H1 (cell line): ENCODE data around the gene TRMT10A. TPM values are rescaled to one million over a fixed set of nuclear protein-coding genes. Genes with fewer than 3 reads are reported as not detected.

Source experiments
- CTCF ChIA-PET: fragments of 300-600 bp; sonication (Branson Sonifier 250); formaldehyde crosslinking; loops from one replicate; lab custom pipeline; 2021; ENCODE audit not compliant: partially characterized antibody; lab: Charles Lee
- POLR2A ChIA-PET: fragments of 300-600 bp; sonication (Branson Sonifier 250); formaldehyde crosslinking; loops from one replicate; lab custom pipeline; 2021; ENCODE audit warnings: inconsistent platforms; ENCODE audit not compliant: partially characterized antibody; lab: Charles Lee
- DNase-seq, 2 experiments: peaks; one replicate each; pipeline versions ENCODE4 v3.0.0 to v3.0.0-alpha.2; 2010 to 2022; ENCODE audit warnings: low spot score in 2 of 2, low read depth in 1 of 2, mixed read lengths in 1 of 2
- FAIRE-seq: peaks from 2 replicates; lab custom pipeline; 2011; peaks lifted over from hg19 to GRCh38; lab: Jason Lieb, UNC
- H2AFZ ChIP-seq: 2 replicates; pipeline ENCODE4 v1.8.1; 2012; ENCODE audit warnings: low read length, inconsistent platforms
- H2AK5ac ChIP-seq: 2 replicates; pipeline ENCODE4 v1.6.1; 2013; ENCODE audit warnings: low read depth, low read length
- H2BK120ac ChIP-seq: replicated peaks from 2 replicates; pipeline ENCODE3; 2013; ENCODE audit warnings: low read depth, low read length, inconsistent platforms
- H2BK12ac ChIP-seq: 2 replicates; pipeline ENCODE4 v1.6.1; 2013; ENCODE audit warnings: low read depth, low read length
- H2BK15ac ChIP-seq: 2 replicates; pipeline ENCODE4 v1.6.1; 2013; ENCODE audit warnings: low read length
- H2BK20ac ChIP-seq: 2 replicates; pipeline ENCODE4 v1.6.1; 2013; ENCODE audit warnings: low read length
- H2BK5ac ChIP-seq: 2 replicates; pipeline ENCODE4 v1.6.1; 2013; ENCODE audit warnings: low read depth, low read length
- H3K14ac ChIP-seq: 2 replicates; pipeline ENCODE4 v1.6.1; 2013; ENCODE audit warnings: inconsistent platforms; ENCODE audit not compliant: insufficient read length
- H3K18ac ChIP-seq: 2 replicates; pipeline ENCODE4 v1.6.1; 2013; ENCODE audit warnings: low read length; ENCODE audit errors: extremely low read depth
- H3K23ac ChIP-seq: 2 replicates; pipeline ENCODE4 v1.6.1; 2013; ENCODE audit warnings: inconsistent platforms; ENCODE audit not compliant: insufficient read length
- H3K23me2 ChIP-seq: 2 replicates; pipeline ENCODE4 v1.6.1; 2013; ENCODE audit warnings: low read depth, low read length
- H3K27ac ChIP-seq: 2 replicates; pipeline ENCODE4 v1.6.1; 2011; ENCODE audit warnings: low read depth, low read length, inconsistent platforms
- H3K27me3 ChIP-seq, 4 experiments: replicated peaks in 1 of 4; 1 replicate in 1 of 4; 2 replicates in 3 of 4; pipeline versions ENCODE4 v1.6.1 to v1.8.1; 2011 to 2013; ENCODE audit warnings: low read length in 3 of 4, mild to moderate bottlenecking in 3 of 4, inconsistent platforms in 2 of 4, mixed read lengths in 2 of 4, moderate library complexity in 1 of 4; ENCODE audit not compliant: control insufficient read depth in 3 of 4, insufficient read depth in 3 of 4; ENCODE audit errors: extremely low read depth in 1 of 4
- H3K36me3 ChIP-seq, 4 experiments: 2 replicates each; pipeline versions ENCODE4 v1.6.1 to v1.8.1; 2011 to 2013; ENCODE audit warnings: mild to moderate bottlenecking in 4 of 4, low read length in 3 of 4, moderate library complexity in 2 of 4, control low read depth in 1 of 4, inconsistent platforms in 1 of 4; ENCODE audit not compliant: insufficient read depth in 4 of 4, control insufficient read depth in 2 of 4
- H3K4ac ChIP-seq: replicated peaks from 2 replicates; pipeline ENCODE3; 2013; ENCODE audit warnings: low read length, low read depth, mixed read lengths, inconsistent platforms; ENCODE audit not compliant: insufficient read length
- H3K4me1 ChIP-seq, 4 experiments: replicated peaks in 1 of 4; 1 replicate in 1 of 4; 2 replicates in 3 of 4; pipeline versions ENCODE4 v1.6.1 to v1.8.1; 2011 to 2013; ENCODE audit warnings: low read length in 3 of 4, inconsistent platforms in 2 of 4, mixed read lengths in 1 of 4; ENCODE audit not compliant: insufficient read depth in 4 of 4, control insufficient read depth in 3 of 4
- H3K4me2 ChIP-seq, 2 experiments: 2 replicates each; pipeline versions ENCODE4 v1.6.1 to v1.8.1; 2011 to 2013; ENCODE audit warnings: low read depth in 2 of 2, low read length in 2 of 2, control low read depth in 1 of 2, inconsistent platforms in 1 of 2, mild to moderate bottlenecking in 1 of 2; ENCODE audit not compliant: insufficient read depth in 1 of 2
- H3K4me3 ChIP-seq, 4 experiments: fragments of 200-600, 300-600 bp in 1 of 4; sonication (generic), shearing (Covaris generic), sonication (Bioruptor Twin) in 1 of 4; 2 replicates each; pipeline versions ENCODE4 v1.5.1 to v1.8.1; 2011 to 2016; ENCODE audit warnings: low read length in 4 of 4, low read depth in 3 of 4, control low read depth in 2 of 4, inconsistent platforms in 2 of 4, mild to moderate bottlenecking in 2 of 4, mixed read lengths in 1 of 4, moderate library complexity in 1 of 4; ENCODE audit not compliant: insufficient read depth in 2 of 4; ENCODE audit errors: extremely low read depth in 1 of 4
- H3K56ac ChIP-seq: replicated peaks from 2 replicates; pipeline ENCODE3; 2013; ENCODE audit warnings: low read depth, mild to moderate bottlenecking, mixed read lengths, low read length, inconsistent platforms; ENCODE audit not compliant: insufficient read length
- H3K79me1 ChIP-seq: 2 replicates; pipeline ENCODE4 v1.6.1; 2013; ENCODE audit warnings: low read depth, low read length, control low read depth
- H3K79me2 ChIP-seq, 2 experiments: 2 replicates each; pipeline versions ENCODE4 v1.6.1 to v1.8.1; 2012 to 2013; ENCODE audit warnings: low read length in 2 of 2, mild to moderate bottlenecking in 2 of 2, inconsistent platforms in 1 of 2; ENCODE audit not compliant: insufficient read depth in 2 of 2, control insufficient read depth in 1 of 2
- H3K9ac ChIP-seq, 4 experiments: replicated peaks in 1 of 4; 1 replicate in 1 of 4; 2 replicates in 3 of 4; pipeline versions ENCODE4 v1.6.1 to v1.8.1; 2011 to 2013; ENCODE audit warnings: low read depth in 3 of 4, low read length in 3 of 4, control low read depth in 2 of 4, mild to moderate bottlenecking in 2 of 4, moderate library complexity in 2 of 4, inconsistent platforms in 1 of 4; ENCODE audit errors: extremely low read depth in 1 of 4
- H3K9me3 ChIP-seq, 2 experiments: 2 replicates each; pipeline versions ENCODE4 v1.6.1 to v1.8.1; 2012 to 2013; ENCODE audit warnings: mild to moderate bottlenecking in 2 of 2, moderate library complexity in 2 of 2, control low read depth in 1 of 2, inconsistent platforms in 1 of 2, low read depth in 1 of 2, low read length in 1 of 2, mixed read lengths in 1 of 2; ENCODE audit not compliant: insufficient read depth in 2 of 2
- H4K20me1 ChIP-seq, 2 experiments: replicated peaks in 1 of 2; 2 replicates each; pipeline versions ENCODE3 to v1.8.1; 2011 to 2013; ENCODE audit warnings: inconsistent platforms in 2 of 2, low read length in 2 of 2, mild to moderate bottlenecking in 1 of 2; ENCODE audit not compliant: insufficient read depth in 2 of 2, control insufficient read depth in 1 of 2
- H4K5ac ChIP-seq: 2 replicates; pipeline ENCODE4 v1.6.1; 2013; ENCODE audit warnings: low read length, low read depth, mixed read lengths, inconsistent platforms; ENCODE audit not compliant: insufficient read length
- H4K8ac ChIP-seq: 2 replicates; pipeline ENCODE4 v1.8.0; 2013; ENCODE audit warnings: mild to moderate bottlenecking, moderate library complexity, low read length, inconsistent platforms; ENCODE audit not compliant: insufficient read depth; ENCODE audit errors: extremely low read depth
- H4K91ac ChIP-seq: replicated peaks from 2 replicates; pipeline ENCODE3; 2013; ENCODE audit warnings: low read length, mixed read lengths, inconsistent platforms; ENCODE audit not compliant: insufficient read length
- ASH2L ChIP-seq: fragments of 200-600, 300-600 bp; sonication (generic); IDR thresholded peaks from one replicate; pipeline ENCODE4 v1.7.1; 2017; ENCODE audit warnings: low read length
- CHD1 ChIP-seq: IDR thresholded peaks from 2 replicates; pipeline ENCODE4 v1.6.1; 2012; ENCODE audit warnings: low read depth, low read length, improper control_type of control experiment
- SP4 ChIP-seq: IDR thresholded peaks from 2 replicates; pipeline ENCODE4 v1.6.1; 2012; ENCODE audit warnings: low read length, inconsistent platforms
- TCF12 ChIP-seq: IDR thresholded peaks from 2 replicates; pipeline ENCODE4 v1.6.1; 2011; ENCODE audit warnings: low read depth, mild to moderate bottlenecking, low read length
- TEAD4 ChIP-seq: IDR thresholded peaks from 2 replicates; pipeline ENCODE4 v1.6.1; 2012; ENCODE audit warnings: low read depth, low read length, inconsistent platforms, mixed read lengths
- WGBS, 2 experiments: shearing (Covaris generic) in 1 of 2; methylation state at CpG; one replicate each; pipeline versions ENCODE4 v1.1.6 to v1.1.7; 2013 to 2015; ENCODE audit warnings: low lambda C conversion rate in 2 of 2, mixed read lengths in 2 of 2, inconsistent platforms in 1 of 2, low coverage in 1 of 2, missing lambda C conversion rate in 1 of 2; ENCODE audit not compliant: insufficient replicate concordance in 2 of 2, insufficient coverage in 1 of 2, insufficient read length in 1 of 2; ENCODE audit errors: extremely low coverage in 1 of 2, missing lambda C conversion rate in 1 of 2; 5-methylcytosine and 5-hydroxymethylcytosine counted together
- polyA plus RNA-seq, 7 experiments: library from polyadenylated mRNA; depleted of rRNA in 3 of 7; stranded (reverse) in 5 of 7; unstranded in 2 of 7; fragments of >200 nt in 5 of 7; fragments of 200-250 nt in 2 of 7; gene quantifications; 1 replicate in 5 of 7; 2 replicates in 1 of 7; 4 replicates in 1 of 7; pipeline versions ENCODE4 v1.2.1 to v1.2.3, GENCODE V29; 2011 to 2013; ENCODE audit warnings: missing spikeins in 2 of 7, mixed read lengths in 2 of 7
- total RNA-seq: library from RNA; stranded (reverse); fragmentation: NEBNext Ultra II Directional; extraction: Animal tissue kit (Norgen Biotek cat#: 25700); gene quantifications from 2 replicates; pipeline ENCODE4 v1.2.1, GENCODE V29; 2021

The TRMT10A gene
- total and polyA plus RNA-seq, 2 of the 8 experiments (the other 6 are each of a cell fraction or from before 2014, with no cell fraction given): 1.5 to 3.8 TPM

- Histone ChIP-seq H2AK5ac (no peak within 1 kb of the TSS), H4K5ac (peak within 1 kb of the TSS; percentile 96), H3K23me2 (no peaks in the 10 kb centered on the region; the same call in 1 of the 2 replicates), H3K23ac (no peak within 1 kb of the TSS), H4K8ac (no peak within 1 kb of the TSS), H4K20me1 (no peaks in the 10 kb centered on the region), H3K27ac (no peak within 1 kb of the TSS; the same call in 1 of the 2 replicates), H3K27me3 (no peaks in the 10 kb centered on the region), H3K4ac (no peak within 1 kb of the TSS), H2BK5ac (peak within 1 kb of the TSS; percentile 75; the same call in 1 of the 2 replicates), H3K14ac (no peak within 1 kb of the TSS), H3K4me1 (peaks cover 0 to 5% (median 2%) of the 10 kb centered on the region in 4 experiments; a peak in 3 of 7 replicates), H4K91ac (no peak within 1 kb of the TSS), H3K9ac (no peak within 1 kb of the TSS), H2BK20ac (no peak within 1 kb of the TSS), H3K79me1 (no peaks in the 10 kb centered on the region), H2BK15ac (no peak within 1 kb of the TSS), H3K18ac (no peak within 1 kb of the TSS), H3K4me3 (peak within 1 kb of the TSS in 2 of 4 experiments; percentile 1 to 37; a peak in 2 of 8 replicates), H2AFZ (peak within 1 kb of the TSS; percentile 95), H3K9me3 (no peaks in the 10 kb centered on the region), H3K4me2 (peak within 1 kb of the TSS; percentile 24 to 41; a peak in 2 of 4 replicates), H3K56ac (no peak within 1 kb of the TSS), H3K79me2 (no peaks in the 10 kb centered on the region), H3K36me3 (no peaks in the 10 kb centered on the region), H2BK12ac (0 out of 2 replicates have a peak within 1 kb of the TSS, but pooled peaks have one; percentile 64), H2BK120ac (peak within 1 kb of the TSS; percentile 84)
- ChIA-PET POLR2A (interaction anchor here (1.0 kb wide), 1 partner anchor 11 kb away, joined by 3 read pairs; no protein-coding TSS in a partner anchor), CTCF (interaction anchor here (0.6 to 1.0 kb wide), 4 partner anchors 12 to 239 kb away, joined by 3 to 5 read pairs (median 4); no protein-coding TSS in a partner anchor)
- no peak for DNase-seq
- WGBS, 2 experiments: 72% methylated on average over 3 of the region's 3 CpGs; no CpG with 5 or more reads in 1 of the 2 experiments
- FAIRE-seq: no peak
- no peak for TF ChIP-seq CHD1
- TF ChIP-seq TCF12: no peak
- no peak for TF ChIP-seq TEAD4
- TF ChIP-seq ASH2L: no peak
- no peak for TF ChIP-seq SP4
Observed at GRCh38 chr4:99574530-99575324, 10.9 kb upstream of the TRMT10A start, which contains the start of gene MTTP. TSS of gene MTTP (plus strand) at chr4:99574824. CDS start at chr4:99574910, 86 bp downstream.
